GM12878 (cell line): ENCODE measurements around the gene ATXN1.

Source experiments
- HDAC6 ChIP-seq: fragments of 200-600 bp; sonication (generic); IDR thresholded peaks from one replicate; pipeline ENCODE4 v1.8.0; 2017; ENCODE audit warnings: antibody characterized with exemption; ENCODE audit not compliant: unreplicated experiment
- SMARCA5 ChIP-seq: fragments of 450-650 bp; IDR thresholded peaks from 2 replicates; pipeline ENCODE4 v1.6.1; 2017; ENCODE audit warnings: mild to moderate bottlenecking
- TF ChIP-seq, protein P1 (sequence below), 3 experiments: IDR thresholded peaks in 2 of 3; conservative IDR thresholded peaks in 1 of 3; 2 replicates each; pipeline ENCODE4 v1.5.1; 2011; ENCODE audit warnings: low read depth in 3 of 3, low read length in 3 of 3, mild to moderate bottlenecking in 3 of 3, control low read depth in 2 of 3, moderate library complexity in 2 of 3, inconsistent platforms in 1 of 3, mixed read lengths in 1 of 3; ENCODE audit not compliant: control insufficient read depth in 2 of 3, insufficient read depth in 1 of 3; ENCODE audit errors: extremely low read depth in 1 of 3

GRCh38 chr6:16762550-16763477 is 1.6 kb upstream of the ATXN1 start:
- TF ChIP-seq, protein P1, sequence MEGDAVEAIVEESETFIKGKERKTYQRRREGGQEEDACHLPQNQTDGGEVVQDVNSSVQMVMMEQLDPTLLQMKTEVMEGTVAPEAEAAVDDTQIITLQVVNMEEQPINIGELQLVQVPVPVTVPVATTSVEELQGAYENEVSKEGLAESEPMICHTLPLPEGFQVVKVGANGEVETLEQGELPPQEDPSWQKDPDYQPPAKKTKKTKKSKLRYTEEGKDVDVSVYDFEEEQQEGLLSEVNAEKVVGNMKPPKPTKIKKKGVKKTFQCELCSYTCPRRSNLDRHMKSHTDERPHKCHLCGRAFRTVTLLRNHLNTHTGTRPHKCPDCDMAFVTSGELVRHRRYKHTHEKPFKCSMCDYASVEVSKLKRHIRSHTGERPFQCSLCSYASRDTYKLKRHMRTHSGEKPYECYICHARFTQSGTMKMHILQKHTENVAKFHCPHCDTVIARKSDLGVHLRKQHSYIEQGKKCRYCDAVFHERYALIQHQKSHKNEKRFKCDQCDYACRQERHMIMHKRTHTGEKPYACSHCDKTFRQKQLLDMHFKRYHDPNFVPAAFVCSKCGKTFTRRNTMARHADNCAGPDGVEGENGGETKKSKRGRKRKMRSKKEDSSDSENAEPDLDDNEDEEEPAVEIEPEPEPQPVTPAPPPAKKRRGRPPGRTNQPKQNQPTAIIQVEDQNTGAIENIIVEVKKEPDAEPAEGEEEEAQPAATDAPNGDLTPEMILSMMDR (IDR thresholded peaks at IDR 0.05 in 2 of 3, conservative IDR thresholded peaks at IDR 0.05 in 1 of 3; ENCODE audit: control insufficient read depth in 2 of 3, extremely low read depth in 1 of 3, insufficient read depth in 1 of 3, low read depth in 3 of 3, low read length in 3 of 3), result peak; percentile 88 to 89 (median 89)
- TF ChIP-seq HDAC6 (no peak), SMARCA5 (peak; percentile 45; the same call in 1 of the 2 replicates)
